Measurements from ENCODE around the gene BCAN.
"Not testable (repeated sequence)": the region's sequence is repeated elsewhere in the genome, so short reads cannot be mapped to it uniquely, and the experiment has no call there.

BCAN gene

GRCh38 chr1:156618853-156619581, 22.9 kb upstream of the BCAN start, which contains the start of gene HAPLN2:
Gene HAPLN2, plus strand, starts transcription at chr1:156619415. Its CDS starts 4,076 bp downstream, at chr1:156623491.
- DNase-seq (ENCODE audit: low read depth): no peak

GRCh38 chr1:156619582-156619955, 22.3 kb upstream of the BCAN start:
- no peak for DNase-seq (ENCODE audit: low read depth)

- DNase-seq (ENCODE audit: low read depth): no peak
Measured at GRCh38 chr1:156622581-156623297, 19.2 kb upstream of the BCAN start.

GRCh38 chr1:156623946-156624813, 17.7 kb upstream of the BCAN start:
- DNase-seq (ENCODE audit: low read depth): no peak

- no peak for DNase-seq (ENCODE audit: low read depth)
Measured at GRCh38 chr1:156624814-156625435, 17.0 kb upstream of the BCAN start.

GRCh38 chr1:156625436-156626078, 16.4 kb upstream of the BCAN start:
- DNase-seq (ENCODE audit: low read depth): peak; percentile 45

GRCh38 chr1:156626079-156626438, 15.9 kb upstream of the BCAN start:
- DNase-seq (ENCODE audit: low read depth): no peak

- DNase-seq (ENCODE audit: low read depth): no peak
Measured at GRCh38 chr1:156627313-156627880, 14.5 kb upstream of the BCAN start.

GRCh38 chr1:156629823-156630449, 12.0 kb upstream of the BCAN start:
- DNase-seq (ENCODE audit: low read depth): no peak

- not testable (repeated sequence) for DNase-seq (ENCODE audit: low read depth)
Measured at GRCh38 chr1:156631152-156631551, 10.8 kb upstream of the BCAN start.

GRCh38 chr1:156632355-156632754, 9.6 kb upstream of the BCAN start:
- DNase-seq (ENCODE audit: low read depth): no peak

GRCh38 chr1:156638189-156638985, 3.5 kb upstream of the BCAN start:
- DNase-seq (ENCODE audit: low read depth): no peak

GRCh38 chr1:156639601-156640101, 2.3 kb upstream of the BCAN start:
- no peak for DNase-seq (ENCODE audit: low read depth)

GRCh38 chr1:156640842-156641706, 843 bp upstream of the BCAN start:
- DNase-seq (ENCODE audit: low read depth): no peak

- DNase-seq (ENCODE audit: low read depth): no peak
Measured at GRCh38 chr1:156642265-156643048, 540 bp downstream of the BCAN start.

- DNase-seq (ENCODE audit: low read depth): no peak
Measured at GRCh38 chr1:156643049-156643777, 1.3 kb downstream of the BCAN start.

GRCh38 chr1:156643778-156644092, 1.8 kb downstream of the BCAN start:
- no peak for DNase-seq (ENCODE audit: low read depth)
